Measurements from ENCODE around the gene CAND2. TPM values are rescaled to one million over a fixed set of nuclear protein-coding genes. Genes with fewer than 3 reads are reported as not detected.

Gene CAND2
- total and polyA plus RNA-seq, 9 of the 15 experiments (the other 6 are each of a cell fraction or from before 2014, with no cell fraction given): 0.91 to 14.9 (median 4.3) TPM

GRCh38 chr3:12861611-12862010, 65.1 kb downstream of the CAND2 start (continued):
- TF ChIP-seq, protein P1, sequence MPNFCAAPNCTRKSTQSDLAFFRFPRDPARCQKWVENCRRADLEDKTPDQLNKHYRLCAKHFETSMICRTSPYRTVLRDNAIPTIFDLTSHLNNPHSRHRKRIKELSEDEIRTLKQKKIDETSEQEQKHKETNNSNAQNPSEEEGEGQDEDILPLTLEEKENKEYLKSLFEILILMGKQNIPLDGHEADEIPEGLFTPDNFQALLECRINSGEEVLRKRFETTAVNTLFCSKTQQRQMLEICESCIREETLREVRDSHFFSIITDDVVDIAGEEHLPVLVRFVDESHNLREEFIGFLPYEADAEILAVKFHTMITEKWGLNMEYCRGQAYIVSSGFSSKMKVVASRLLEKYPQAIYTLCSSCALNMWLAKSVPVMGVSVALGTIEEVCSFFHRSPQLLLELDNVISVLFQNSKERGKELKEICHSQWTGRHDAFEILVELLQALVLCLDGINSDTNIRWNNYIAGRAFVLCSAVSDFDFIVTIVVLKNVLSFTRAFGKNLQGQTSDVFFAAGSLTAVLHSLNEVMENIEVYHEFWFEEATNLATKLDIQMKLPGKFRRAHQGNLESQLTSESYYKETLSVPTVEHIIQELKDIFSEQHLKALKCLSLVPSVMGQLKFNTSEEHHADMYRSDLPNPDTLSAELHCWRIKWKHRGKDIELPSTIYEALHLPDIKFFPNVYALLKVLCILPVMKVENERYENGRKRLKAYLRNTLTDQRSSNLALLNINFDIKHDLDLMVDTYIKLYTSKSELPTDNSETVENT (CRISPR knock-in tag; IDR thresholded peaks at IDR 0.05): no peak
- TF ChIP-seq ZBTB33 (CRISPR knock-in tag; IDR thresholded peaks at IDR 0.05) (no peak), ZC3H4 (CRISPR knock-in tag; IDR thresholded peaks at IDR 0.05; ENCODE audit: borderline replicate concordance) (no peak), CHD2 (IDR thresholded peaks at IDR 0.05; ENCODE audit: low read depth, low read length) (no peak), MBD1 (CRISPR knock-in tag; IDR thresholded peaks at IDR 0.05) (no peak), GABPB1 (CRISPR knock-in tag; IDR thresholded peaks at IDR 0.05) (peak; percentile 50; the same call in 1 of the 2 replicates), SOX6 (IDR thresholded peaks at IDR 0.05) (no peak), GATA2 (CRISPR knock-in tag; IDR thresholded peaks at IDR 0.05) (no peak), HSF4 (CRISPR knock-in tag; IDR thresholded peaks at IDR 0.05; ENCODE audit: borderline replicate concordance) (no peak), CHD4 (IDR thresholded peaks at IDR 0.05; ENCODE audit: insufficient read depth, insufficient replicate concordance, low read depth, low read length, poor library complexity, severe bottlenecking) (no peak), CCAR2 (IDR thresholded peaks at IDR 0.05; ENCODE audit: low read depth, low read length) (no peak), ZNF584 (CRISPR knock-in tag; IDR thresholded peaks at IDR 0.05; ENCODE audit: low read depth) (no peak), FOXA3 (CRISPR knock-in tag; conservative IDR thresholded peaks at IDR 0.05 in 1 of 2, IDR thresholded peaks at IDR 0.05 in 1 of 2) (no peak), CBX1 (IDR thresholded peaks at IDR 0.05; ENCODE audit: low read depth) (no peak), GABPA (tag; conservative IDR thresholded peaks at IDR 0.05; ENCODE audit: low read depth) (peak; percentile 53), SIN3A (IDR thresholded peaks at IDR 0.05; ENCODE audit: borderline replicate concordance in 2 of 2, control insufficient read depth in 1 of 2, low read depth in 2 of 2, low read length in 2 of 2) (no peak), OTX1 (CRISPR knock-in tag; IDR thresholded peaks at IDR 0.05) (no peak), POLR2AphosphoS5 (IDR thresholded peaks at IDR 0.05; ENCODE audit: control insufficient read depth, insufficient read depth, low read depth, low read length) (no peak)
- TF ChIP-seq, protein P2, sequence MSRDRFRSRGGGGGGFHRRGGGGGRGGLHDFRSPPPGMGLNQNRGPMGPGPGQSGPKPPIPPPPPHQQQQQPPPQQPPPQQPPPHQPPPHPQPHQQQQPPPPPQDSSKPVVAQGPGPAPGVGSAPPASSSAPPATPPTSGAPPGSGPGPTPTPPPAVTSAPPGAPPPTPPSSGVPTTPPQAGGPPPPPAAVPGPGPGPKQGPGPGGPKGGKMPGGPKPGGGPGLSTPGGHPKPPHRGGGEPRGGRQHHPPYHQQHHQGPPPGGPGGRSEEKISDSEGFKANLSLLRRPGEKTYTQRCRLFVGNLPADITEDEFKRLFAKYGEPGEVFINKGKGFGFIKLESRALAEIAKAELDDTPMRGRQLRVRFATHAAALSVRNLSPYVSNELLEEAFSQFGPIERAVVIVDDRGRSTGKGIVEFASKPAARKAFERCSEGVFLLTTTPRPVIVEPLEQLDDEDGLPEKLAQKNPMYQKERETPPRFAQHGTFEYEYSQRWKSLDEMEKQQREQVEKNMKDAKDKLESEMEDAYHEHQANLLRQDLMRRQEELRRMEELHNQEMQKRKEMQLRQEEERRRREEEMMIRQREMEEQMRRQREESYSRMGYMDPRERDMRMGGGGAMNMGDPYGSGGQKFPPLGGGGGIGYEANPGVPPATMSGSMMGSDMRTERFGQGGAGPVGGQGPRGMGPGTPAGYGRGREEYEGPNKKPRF (IDR thresholded peaks at IDR 0.05; ENCODE audit: low read depth, low read length): no peak

Data from K562 (cell line).